Stimulated activated CD4-positive, alpha-beta T cell treated with anti-CD3 and anti-CD28 coated beads, Interleukin-1b, Interleukin-23, amount 100 ng/mL, for 48 hours (primary cell): ENCODE data around the gene TNFRSF18.

ENCODE experiments used
- DNase-seq: peaks from one replicate; pipeline ENCODE4 v3.0.0-alpha.2; 2020

The TNFRSF18 gene

GRCh38 chr1:1226566-1227362, 20.4 kb upstream of the TNFRSF18 start:
- no peak for DNase-seq

- DNase-seq = no peak
These were observed 19.5 kb upstream of the TNFRSF18 start for GRCh38 chr1:1225913-1226312.

GRCh38 chr1:1225238-1225845, 18.9 kb upstream of the TNFRSF18 start:
- DNase-seq = no peak

GRCh38 chr1:1223891-1224290, 17.5 kb upstream of the TNFRSF18 start:
- DNase-seq = no peak

- DNase-seq = no peak
These were observed 16.9 kb upstream of the TNFRSF18 start for GRCh38 chr1:1223321-1223720.

- DNase-seq = no peak
These were observed 16.3 kb upstream of the TNFRSF18 start for GRCh38 chr1:1222575-1223225.

- DNase-seq = no peak
These were observed 15.6 kb upstream of the TNFRSF18 start for GRCh38 chr1:1221887-1222574.

- no peak for DNase-seq
These were observed 13.8 kb upstream of the TNFRSF18 start for GRCh38 chr1:1220197-1220596.

GRCh38 chr1:1219341-1219740, 12.9 kb upstream of the TNFRSF18 start:
- peak; percentile 61 for DNase-seq

- no peak for DNase-seq
These were observed 12.3 kb upstream of the TNFRSF18 start for GRCh38 chr1:1218524-1219200.

- DNase-seq = no peak
These were observed 11.5 kb upstream of the TNFRSF18 start for GRCh38 chr1:1217621-1218523.

GRCh38 chr1:1216770-1217620, 10.6 kb upstream of the TNFRSF18 start:
- DNase-seq = no peak

- DNase-seq = no peak
These were observed 9.7 kb upstream of the TNFRSF18 start for GRCh38 chr1:1215881-1216605.

- no peak for DNase-seq
These were observed 8.8 kb upstream of the TNFRSF18 start for GRCh38 chr1:1215080-1215676.

- peak; percentile 32 for DNase-seq
These were observed 7.2 kb upstream of the TNFRSF18 start, which contains the start of gene TNFRSF4 for GRCh38 chr1:1213345-1214265. TSS of gene TNFRSF4 (minus strand) at chr1:1214153. CDS start at chr1:1214127, 26 bp downstream.

- DNase-seq = peak; percentile 42
These were observed 6.5 kb upstream of the TNFRSF18 start for GRCh38 chr1:1212780-1213344.

GRCh38 chr1:1211541-1212441, 5.4 kb upstream of the TNFRSF18 start:
- DNase-seq = peak; percentile 4
